ENCODE data around the gene TMEM205. TPM values are rescaled to one million over a fixed set of nuclear protein-coding genes. Genes with fewer than 3 reads are reported as not detected.

Gene TMEM205
- total and polyA plus RNA-seq, 10 of the 15 experiments (the other 5 are each of a cell fraction or from before 2014, with no cell fraction given), result 27.8 to 144 (median 88.3) TPM

DNA sequence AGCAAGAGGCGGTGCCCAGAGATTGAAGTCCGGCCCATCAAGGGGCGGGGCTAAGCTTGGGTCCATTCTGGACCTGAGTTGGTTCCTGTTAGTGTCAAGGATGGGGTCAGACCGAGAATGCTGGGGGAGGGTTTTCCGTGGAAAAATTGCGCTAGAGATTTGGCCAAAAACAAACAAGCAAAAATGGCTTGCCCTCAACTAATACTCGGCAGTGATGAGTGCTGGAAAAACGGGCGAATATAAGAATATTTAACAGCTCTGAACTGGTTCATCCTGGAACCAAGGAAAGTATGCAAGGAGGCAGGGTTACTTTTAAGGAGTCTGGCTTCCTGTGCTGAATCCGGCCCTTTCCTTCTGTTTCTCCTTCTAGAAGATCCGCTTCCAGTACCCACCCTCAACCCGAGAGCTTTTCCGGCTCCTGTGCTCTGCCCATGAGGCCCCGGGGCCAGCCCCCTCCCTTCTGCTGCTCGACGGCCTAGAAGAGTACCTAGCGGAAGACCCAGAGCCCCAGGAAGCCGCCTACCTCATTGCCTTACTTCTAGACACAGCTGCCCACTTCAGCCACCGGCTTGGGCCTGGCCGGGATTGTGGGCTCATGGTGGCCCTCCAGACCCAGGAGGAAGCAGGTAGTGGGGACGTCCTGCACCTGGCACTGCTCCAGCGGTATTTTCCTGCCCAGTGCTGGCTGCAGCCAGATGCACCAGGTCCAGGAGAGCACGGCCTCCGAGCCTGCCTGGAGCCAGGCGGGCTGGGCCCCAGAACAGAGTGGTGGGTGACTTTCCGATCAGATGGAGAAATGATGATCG is 29.3 kb upstream of the TMEM205 start:
- peak overlapping the region; percentile 97 for H3K4me2 ChIP-seq (ENCODE audit: control insufficient read depth, insufficient read depth)
- H4K20me1 ChIP-seq (ENCODE audit: control insufficient read depth, insufficient read depth), result no peaks in the 10 kb centered on the region
- WGBS (ENCODE audit: insufficient coverage, insufficient replicate concordance, low lambda C conversion rate, missing lambda C conversion rate), result under 1% methylated on average over 27 of the region's 27 CpGs
- no peaks in the 10 kb centered on the region for H3K9me3 ChIP-seq (replicated peaks; ENCODE audit: control insufficient read depth, insufficient read depth, low read length)
- RAD21 ChIA-PET (ENCODE audit: unreplicated experiment), result interaction anchor here (0.5 to 5.2 kb wide), 27 partner anchors 8 to 795 kb away, joined by 3 to 36 read pairs (median 3); partner anchors contain the start of genes CCDC159, ECSIT, ELOF1 and EPOR
- CTCF ChIA-PET, result interaction anchor here (0.6 to 5.6 kb wide), 13 partner anchors 8 to 439 kb away, joined by 3 to 62 read pairs (median 4); partner anchors contain the start of genes CCDC159, EPOR, PRKCSH and TMEM205
- H3K36me3 ChIP-seq (ENCODE audit: control insufficient read depth in 2 of 2, insufficient read depth in 2 of 2, low read length in 1 of 2), result no peaks in the 10 kb centered on the region
- peak overlapping the region; percentile 75 for H3K27ac ChIP-seq (ENCODE audit: control insufficient read depth, insufficient read depth)
- POLR2A ChIA-PET, result interaction anchor here (0.6 to 4.8 kb wide), 25 partner anchors 7 to 1407 kb away, joined by 3 to 48 read pairs (median 3); partner anchors contain the start of genes CCDC159, ECSIT, ELOF1 and ODAD3
- H3K9ac ChIP-seq (ENCODE audit: control insufficient read depth, insufficient read depth, low read length), result peak overlapping the region; percentile 87
- intact Hi-C loops (cut with micrococcal nuclease; ENCODE audit: unreplicated experiment), result loop anchor here (2.0 kb wide), 1 partner anchor 29 kb away; the partner anchor contains the start of genes CCDC159 and TMEM205
- peak overlapping the region; percentile 77 for H3K4me3 ChIP-seq
- in situ Hi-C loops (cut with MboI), result no loop called here
- H3K27me3 ChIP-seq (replicated peaks in 1 of 2; ENCODE audit: control insufficient read depth in 2 of 2, insufficient read depth in 2 of 2, low read length in 1 of 2), result no peaks in the 10 kb centered on the region
- SMC1A ChIA-PET (ENCODE audit: uncharacterized antibody, unreplicated experiment), result interaction anchor here (0.6 to 6.1 kb wide), 14 partner anchors 8 to 285 kb away, joined by 3 to 40 read pairs (median 4); partner anchors contain the start of genes CCDC159, ECSIT, EPOR and ODAD3
- peaks cover 24% of the 10 kb centered on the region for H3K4me1 ChIP-seq (ENCODE audit: control insufficient read depth, insufficient read depth, low read length)
- FAIRE-seq (no peak), DNase-seq (ENCODE audit: low read depth, low spot score) (no peak), ATAC-seq (peak; percentile 65)
- H2AFZ ChIP-seq (ENCODE audit: control insufficient read depth, low read depth, low read length), result peak overlapping the region; percentile 45
- peaks cover 10% of the 10 kb centered on the region for H3K79me2 ChIP-seq (ENCODE audit: control insufficient read depth, insufficient read depth, low read length)
- TSS peak; percentile 98 for BruUV-seq (replicated peaks)
- TF ChIP-seq FOXK2 (IDR thresholded peaks at IDR 0.05) (no peak), BACH1 (IDR thresholded peaks at IDR 0.05; ENCODE audit: borderline replicate concordance) (0 out of 2 replicates have a peak, but pooled peaks have one; percentile 6), SKIL (IDR thresholded peaks at IDR 0.05; ENCODE audit: low read depth, poor library complexity, severe bottlenecking) (peak; percentile 17), POLR2AphosphoS2 (IDR thresholded peaks at IDR 0.05; ENCODE audit: low read depth, low read length) (peak; percentile 85; the same call in 1 of the 2 replicates), POU2F2 (IDR thresholded peaks at IDR 0.05; ENCODE audit: borderline replicate concordance, low read depth, low read length) (peak; percentile 8; the same call in 2 of the 3 replicates), EGR1 (IDR thresholded peaks at IDR 0.05; ENCODE audit: borderline replicate concordance in 1 of 2, low read depth in 2 of 2, low read length in 2 of 2) (peak in 1 of 2 experiments; percentile 25; a peak in 1 of 3 replicates), ZNF622 (IDR thresholded peaks at IDR 0.05) (no peak), CREM (IDR thresholded peaks at IDR 0.05; ENCODE audit: low read depth) (0 out of 2 replicates have a peak, but pooled peaks have one; percentile 10), CHD2 (IDR thresholded peaks at IDR 0.05; ENCODE audit: borderline replicate concordance, low read depth, low read length) (no peak), MEF2B (IDR thresholded peaks at IDR 0.05; ENCODE audit: partially characterized antibody, poor library complexity, severe bottlenecking) (no peak), SMC3 (IDR thresholded peaks at IDR 0.05; ENCODE audit: borderline replicate concordance, low read length) (no peak), EED (IDR thresholded peaks at IDR 0.05; ENCODE audit: low read depth) (0 out of 2 replicates have a peak, but pooled peaks have one; percentile 23), TAF1 (IDR thresholded peaks at IDR 0.05; ENCODE audit: borderline replicate concordance, low read depth, low read length) (peak; percentile 72; the same call in 1 of the 2 replicates), CHD1 (IDR thresholded peaks at IDR 0.05; ENCODE audit: low read depth, low read length) (peak; percentile 55; the same call in 1 of the 2 replicates), SIX5 (IDR thresholded peaks at IDR 0.05; ENCODE audit: low read depth, low read length, severe bottlenecking) (no peak)
- TF ChIP-seq, protein P1, sequence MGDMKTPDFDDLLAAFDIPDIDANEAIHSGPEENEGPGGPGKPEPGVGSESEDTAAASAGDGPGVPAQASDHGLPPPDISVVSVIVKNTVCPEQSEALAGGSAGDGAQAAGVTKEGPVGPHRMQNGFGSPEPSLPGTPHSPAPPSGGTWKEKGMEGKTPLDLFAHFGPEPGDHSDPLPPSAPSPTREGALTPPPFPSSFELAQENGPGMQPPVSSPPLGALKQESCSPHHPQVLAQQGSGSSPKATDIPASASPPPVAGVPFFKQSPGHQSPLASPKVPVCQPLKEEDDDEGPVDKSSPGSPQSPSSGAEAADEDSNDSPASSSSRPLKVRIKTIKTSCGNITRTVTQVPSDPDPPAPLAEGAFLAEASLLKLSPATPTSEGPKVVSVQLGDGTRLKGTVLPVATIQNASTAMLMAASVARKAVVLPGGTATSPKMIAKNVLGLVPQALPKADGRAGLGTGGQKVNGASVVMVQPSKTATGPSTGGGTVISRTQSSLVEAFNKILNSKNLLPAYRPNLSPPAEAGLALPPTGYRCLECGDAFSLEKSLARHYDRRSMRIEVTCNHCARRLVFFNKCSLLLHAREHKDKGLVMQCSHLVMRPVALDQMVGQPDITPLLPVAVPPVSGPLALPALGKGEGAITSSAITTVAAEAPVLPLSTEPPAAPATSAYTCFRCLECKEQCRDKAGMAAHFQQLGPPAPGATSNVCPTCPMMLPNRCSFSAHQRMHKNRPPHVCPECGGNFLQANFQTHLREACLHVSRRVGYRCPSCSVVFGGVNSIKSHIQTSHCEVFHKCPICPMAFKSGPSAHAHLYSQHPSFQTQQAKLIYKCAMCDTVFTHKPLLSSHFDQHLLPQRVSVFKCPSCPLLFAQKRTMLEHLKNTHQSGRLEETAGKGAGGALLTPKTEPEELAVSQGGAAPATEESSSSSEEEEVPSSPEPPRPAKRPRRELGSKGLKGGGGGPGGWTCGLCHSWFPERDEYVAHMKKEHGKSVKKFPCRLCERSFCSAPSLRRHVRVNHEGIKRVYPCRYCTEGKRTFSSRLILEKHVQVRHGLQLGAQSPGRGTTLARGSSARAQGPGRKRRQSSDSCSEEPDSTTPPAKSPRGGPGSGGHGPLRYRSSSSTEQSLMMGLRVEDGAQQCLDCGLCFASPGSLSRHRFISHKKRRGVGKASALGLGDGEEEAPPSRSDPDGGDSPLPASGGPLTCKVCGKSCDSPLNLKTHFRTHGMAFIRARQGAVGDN (IDR thresholded peaks at IDR 0.05), result 0 out of 2 replicates have a peak, but pooled peaks have one; percentile 42
